CD4-positive, alpha-beta T cell (primary cell): ENCODE results near the gene THADA. TPM values are rescaled to one million over a fixed set of nuclear protein-coding genes. Genes with fewer than 3 reads are reported as not detected.

Experiments
- ATAC-seq: fragments of 200-7000 bp; cut with Tn5 transposase; one replicate; pipeline ENCODE4 v1.10.0; 2022; ENCODE audit warnings: mild to moderate bottlenecking; ENCODE audit not compliant: poor library complexity
- CTCF ChIA-PET: fragments of 350-600 bp; sonication (Branson Sonifier 250); formaldehyde crosslinking; loops from one replicate; lab custom pipeline; 2021; ENCODE audit warnings: antibody characterized with exemption, inconsistent platforms; lab: Charles Lee
- POLR2A ChIA-PET: fragments of 350-600 bp; sonication (Branson Sonifier 250); formaldehyde crosslinking; loops from one replicate; lab custom pipeline; 2021; ENCODE audit warnings: antibody characterized with exemption, inconsistent platforms; lab: Charles Lee
- DNase-seq, 14 experiments: peaks; one replicate each; pipeline ENCODE4 v3.0.0-alpha.2; 2013 to 2020; ENCODE audit warnings: mixed read lengths in 2 of 14
- H3K27ac ChIP-seq, 2 donors: one replicate each; pipeline versions ENCODE4 v1.5.1 to v1.7.0; 2013; ENCODE audit warnings: low read length in 2 of 2, low read depth in 1 of 2, mild to moderate bottlenecking in 1 of 2
- H3K27me3 ChIP-seq, 2 experiments: 1 replicate in 1 of 2; 2 replicates in 1 of 2; pipeline versions ENCODE4 v1.6.1 to v1.7.0; 2013; ENCODE audit warnings: low read length in 2 of 2, control low read depth in 1 of 2, mild to moderate bottlenecking in 1 of 2, moderate library complexity in 1 of 2; ENCODE audit not compliant: insufficient read depth in 2 of 2, control insufficient read depth in 1 of 2
- H3K36me3 ChIP-seq: one replicate; pipeline ENCODE4 v1.6.1; 2013; ENCODE audit warnings: low read length, control low read depth; ENCODE audit not compliant: insufficient read depth
- H3K4me1 ChIP-seq: one replicate; pipeline ENCODE4 v1.6.1; 2013; ENCODE audit warnings: low read length, control low read depth; ENCODE audit not compliant: insufficient read depth
- H3K4me3 ChIP-seq: one replicate; pipeline ENCODE4 v1.5.1; 2013; ENCODE audit warnings: mild to moderate bottlenecking, low read length, moderate library complexity
- H3K9me3 ChIP-seq, 2 experiments: 1 replicate in 1 of 2; 2 replicates in 1 of 2; pipeline versions ENCODE4 v1.6.1 to v1.7.0; 2013; ENCODE audit warnings: low read length in 2 of 2, mild to moderate bottlenecking in 2 of 2, control low read depth in 1 of 2, moderate library complexity in 1 of 2; ENCODE audit not compliant: control insufficient read depth in 1 of 2, insufficient read depth in 1 of 2
- H3K27ac Mint-ChIP-seq: one replicate; pipeline ENCODE4 v1.8.0; 2020; ENCODE audit warnings: mixed read lengths
- H3K27me3 Mint-ChIP-seq: one replicate; pipeline ENCODE4 v1.8.0; 2021; ENCODE audit warnings: mixed read lengths
- H3K36me3 Mint-ChIP-seq: one replicate; pipeline ENCODE4 v1.8.0; 2021; ENCODE audit warnings: low read depth, mixed read lengths
- H3K4me1 Mint-ChIP-seq: one replicate; pipeline ENCODE4 v1.8.0; 2021; ENCODE audit warnings: low read depth, mixed read lengths
- H3K4me3 Mint-ChIP-seq: one replicate; pipeline ENCODE4 v1.8.0; 2020; ENCODE audit warnings: mild to moderate bottlenecking, mixed read lengths
- H3K9me3 Mint-ChIP-seq: one replicate; pipeline ENCODE4 v1.8.0; 2020; ENCODE audit warnings: mixed read lengths
- intact Hi-C, 2 experiments: fragments of 100-400 bp; cut with DNase I in 1 of 2; cut with micrococcal nuclease in 1 of 2; formaldehyde crosslinking; loops; one replicate each; pipeline versions ENCODE4 v1.15.1 to v1.9.0; 2023 to 2025; cut with DNase I, micrococcal nuclease
- total RNA-seq, 174 experiments: library from RNA in 2 of 174; stranded (reverse) in 2 of 174; gene quantifications; one replicate each; pipeline ENCODE4 v1.2.3 and lab custom pipeline; 2021 to 2026
- TF ChIP-seq, protein P1 (sequence below): fragments of 200-600 bp; IDR thresholded peaks from one replicate; pipeline ENCODE4 v1.8.0; 2022; ENCODE audit warnings: antibody characterized with exemption, mild to moderate bottlenecking

The THADA gene
- total RNA-seq, 2 experiments from 2014 or later = 29.3 to 32.9 TPM

DNA sequence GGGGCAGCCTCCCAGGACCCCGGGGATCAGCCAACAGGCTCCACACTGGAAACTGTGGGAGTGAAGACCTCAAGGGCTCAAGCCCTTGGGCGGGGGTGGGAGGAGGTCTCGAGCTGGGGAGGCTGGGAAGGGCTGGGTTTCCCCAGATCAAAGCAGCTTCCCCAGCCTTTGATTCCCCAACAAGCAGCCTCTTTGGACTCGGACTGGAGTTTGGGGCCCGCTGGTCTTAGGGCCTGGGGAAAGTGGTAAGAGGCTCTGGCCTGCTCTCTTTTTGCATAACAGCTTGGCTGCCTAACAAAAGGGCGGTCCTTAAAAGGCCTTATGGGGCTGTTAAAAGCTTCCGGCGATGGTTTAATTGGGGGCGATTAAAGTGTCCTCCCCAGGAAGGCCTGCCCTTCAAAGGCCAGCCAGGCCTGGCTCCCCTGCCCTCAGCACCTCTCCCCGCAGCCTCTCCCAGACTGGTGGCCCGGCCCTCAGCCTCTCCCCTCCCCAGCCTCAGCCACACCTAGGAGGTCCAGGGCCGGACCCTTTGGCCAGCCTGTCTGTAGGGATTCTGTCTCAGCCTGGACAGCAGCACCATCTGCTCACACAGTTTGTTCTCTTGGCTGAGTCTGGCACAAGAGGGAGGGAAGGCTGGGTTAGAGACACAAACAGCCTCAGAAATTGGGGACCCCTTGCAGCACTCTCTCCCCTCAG lies 409.0 kb downstream of the THADA start:
- no peaks in the 10 kb centered on the region for H3K9me3 ChIP-seq
- Mint-ChIP-seq H3K27ac (peak overlapping the region; percentile 66), H3K9me3 (no peaks in the 10 kb centered on the region), H3K36me3 (no peaks in the 10 kb centered on the region), H3K27me3 (no peaks in the 10 kb centered on the region), H3K4me1 (peaks cover 53% of the 10 kb centered on the region), H3K4me3 (no peak overlapping the region)
- H3K27ac ChIP-seq = no peak overlapping the region
- ChIA-PET POLR2A (interaction anchor here (0.5 to 3.4 kb wide), 7 partner anchors 8 to 40 kb away, joined by 3 to 21 read pairs (median 3); no protein-coding TSS in a partner anchor), CTCF (interaction anchor here (0.9 to 1.4 kb wide), 2 partner anchors 17 to 50 kb away, joined by 3 read pairs; no protein-coding TSS in a partner anchor)
- ATAC-seq = no peak
- TF ChIP-seq, protein P1, sequence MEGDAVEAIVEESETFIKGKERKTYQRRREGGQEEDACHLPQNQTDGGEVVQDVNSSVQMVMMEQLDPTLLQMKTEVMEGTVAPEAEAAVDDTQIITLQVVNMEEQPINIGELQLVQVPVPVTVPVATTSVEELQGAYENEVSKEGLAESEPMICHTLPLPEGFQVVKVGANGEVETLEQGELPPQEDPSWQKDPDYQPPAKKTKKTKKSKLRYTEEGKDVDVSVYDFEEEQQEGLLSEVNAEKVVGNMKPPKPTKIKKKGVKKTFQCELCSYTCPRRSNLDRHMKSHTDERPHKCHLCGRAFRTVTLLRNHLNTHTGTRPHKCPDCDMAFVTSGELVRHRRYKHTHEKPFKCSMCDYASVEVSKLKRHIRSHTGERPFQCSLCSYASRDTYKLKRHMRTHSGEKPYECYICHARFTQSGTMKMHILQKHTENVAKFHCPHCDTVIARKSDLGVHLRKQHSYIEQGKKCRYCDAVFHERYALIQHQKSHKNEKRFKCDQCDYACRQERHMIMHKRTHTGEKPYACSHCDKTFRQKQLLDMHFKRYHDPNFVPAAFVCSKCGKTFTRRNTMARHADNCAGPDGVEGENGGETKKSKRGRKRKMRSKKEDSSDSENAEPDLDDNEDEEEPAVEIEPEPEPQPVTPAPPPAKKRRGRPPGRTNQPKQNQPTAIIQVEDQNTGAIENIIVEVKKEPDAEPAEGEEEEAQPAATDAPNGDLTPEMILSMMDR = no peak
- DNase-seq = no peak
- peaks cover 75% of the 10 kb centered on the region for H3K4me1 ChIP-seq
- no peaks in the 10 kb centered on the region for H3K36me3 ChIP-seq
- H3K4me3 ChIP-seq = no peak overlapping the region
- intact Hi-C loops = no loop called here
- H3K27me3 ChIP-seq = no peaks in the 10 kb centered on the region

DNA sequence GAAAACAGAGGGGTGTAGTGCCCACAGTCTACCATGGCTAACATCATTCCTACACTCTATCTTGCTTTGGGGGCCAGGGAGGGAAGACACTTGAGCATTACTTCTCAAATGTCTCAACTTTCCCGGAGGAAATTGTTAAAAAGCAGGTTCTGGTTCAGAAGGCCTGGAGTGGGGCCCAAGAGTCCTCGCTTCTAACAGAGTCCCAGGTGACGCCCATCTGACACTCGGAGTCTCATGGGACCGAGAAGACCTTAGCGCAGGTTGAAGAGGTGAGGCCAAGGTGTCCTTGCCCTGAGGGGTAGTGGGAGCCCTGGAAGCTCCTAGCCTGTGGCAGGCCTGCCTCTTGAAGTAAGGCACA lies 409.5 kb downstream of the THADA start:
- no peak for DNase-seq
- TF ChIP-seq, protein P1 = no peak
- H3K27ac Mint-ChIP-seq = peak overlapping the region; percentile 66
- intact Hi-C loops = no loop called here
- H3K9me3 Mint-ChIP-seq = no peaks in the 10 kb centered on the region
- no peaks in the 10 kb centered on the region for H3K36me3 ChIP-seq
- no peak for ATAC-seq
- no peaks in the 10 kb centered on the region for H3K36me3 Mint-ChIP-seq
- CTCF ChIA-PET = interaction anchor here (1.4 kb wide), 1 partner anchor 49 kb away, joined by 3 read pairs; no protein-coding TSS in a partner anchor
- no peaks in the 10 kb centered on the region for H3K27me3 Mint-ChIP-seq
- H3K4me3 Mint-ChIP-seq = no peak overlapping the region
- no peaks in the 10 kb centered on the region for H3K9me3 ChIP-seq
- H3K4me3 ChIP-seq = no peak overlapping the region
- no peaks in the 10 kb centered on the region for H3K27me3 ChIP-seq
- H3K27ac ChIP-seq = no peak overlapping the region
- POLR2A ChIA-PET = interaction anchor here (0.5 to 3.4 kb wide), 5 partner anchors 8 to 41 kb away, joined by 3 to 21 read pairs (median 4); no protein-coding TSS in a partner anchor
- H3K4me1 Mint-ChIP-seq = peaks cover 51% of the 10 kb centered on the region
- H3K4me1 ChIP-seq = peaks cover 73% of the 10 kb centered on the region

DNA sequence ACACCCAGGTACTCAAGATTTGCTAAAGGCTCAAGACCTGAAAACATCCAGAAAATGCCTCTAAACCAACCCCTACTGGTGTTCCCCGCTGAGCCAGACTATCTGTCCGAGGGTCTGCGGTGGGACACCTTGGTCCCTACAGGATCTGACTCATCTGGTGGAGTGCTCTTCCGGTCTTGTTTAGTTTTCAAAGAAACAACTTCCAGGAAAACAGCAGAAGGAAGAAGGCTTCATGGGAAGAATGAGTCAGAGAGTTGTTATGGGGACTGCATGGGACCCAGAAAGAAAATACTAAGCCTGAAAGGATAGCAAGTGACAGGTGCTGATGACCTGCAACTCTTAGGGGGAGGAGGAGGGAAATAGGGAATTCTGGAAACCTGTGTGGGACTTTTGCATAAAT lies 410.7 kb downstream of the THADA start:
- no peaks in the 10 kb centered on the region for H3K36me3 Mint-ChIP-seq
- H3K4me3 ChIP-seq = no peak overlapping the region
- H3K9me3 ChIP-seq = no peaks in the 10 kb centered on the region
- no peaks in the 10 kb centered on the region for H3K36me3 ChIP-seq
- intact Hi-C loops = no loop called here
- H3K9me3 Mint-ChIP-seq = no peaks in the 10 kb centered on the region
- peaks cover 62% of the 10 kb centered on the region for H3K4me1 Mint-ChIP-seq
- no peaks in the 10 kb centered on the region for H3K27me3 ChIP-seq
- TF ChIP-seq, protein P1 = no peak
- no peak overlapping the region for H3K4me3 Mint-ChIP-seq
- ChIA-PET POLR2A (interaction anchor here (0.9 to 3.4 kb wide), 3 partner anchors 10 kb away, joined by 4 to 21 read pairs (median 10); no protein-coding TSS in a partner anchor), CTCF (interaction anchor here (0.7 kb wide), 1 partner anchor 10 kb away, joined by 3 read pairs; no protein-coding TSS in a partner anchor)
- DNase-seq (peak in 1 of 14 experiments; percentile 25), ATAC-seq (no peak)
- no peak overlapping the region for H3K27ac ChIP-seq
- peak overlapping the region; percentile 81 for H3K27ac Mint-ChIP-seq
- H3K27me3 Mint-ChIP-seq = no peaks in the 10 kb centered on the region
- H3K4me1 ChIP-seq = peaks cover 74% of the 10 kb centered on the region
